Caco-2 (cell line): Measurements from ENCODE around the gene TMEM59L. TPM values are rescaled to one million over a fixed set of nuclear protein-coding genes. Genes with fewer than 3 reads are reported as not detected.

Experiments
- BruUV-seq: library from RNA; stranded (reverse); fragments of 400-500 nt; replicated peaks from 2 replicates; lab custom pipeline; 2021; lab: Mats Ljungman, UMichigan
- CTCF ChIA-PET: fragments of 300-600 bp; sonication (Branson Sonifier 250); formaldehyde crosslinking; loops from one replicate; lab custom pipeline; 2022; ENCODE audit warnings: antibody characterized with exemption; lab: Charles Lee
- POLR2A ChIA-PET: fragments of 300-600 bp; sonication (Branson Sonifier 250); formaldehyde crosslinking; loops from one replicate; lab custom pipeline; 2022; ENCODE audit warnings: antibody characterized with exemption; lab: Charles Lee
- DNase-seq, 2 experiments: peaks; one replicate each; pipeline versions ENCODE4 v3.0.0 to v3.0.0-alpha.2; 2020 to 2022
- H3K27me3 ChIP-seq: replicated peaks from 2 replicates; pipeline ENCODE4 v1.6.0; 2011; ENCODE audit warnings: low read length; ENCODE audit not compliant: control insufficient read depth, insufficient read depth
- H3K36me3 ChIP-seq: 2 replicates; pipeline ENCODE4 v1.5.1; 2011; ENCODE audit warnings: low read length; ENCODE audit not compliant: control insufficient read depth, insufficient read depth
- H3K4me1 ChIP-seq: fragments of 250-450 bp; sonication (Bioruptor Pico); 2 replicates; pipeline ENCODE4 v1.5.1; 2020; ENCODE audit warnings: mild to moderate bottlenecking
- H3K4me3 ChIP-seq: 2 replicates; pipeline ENCODE4 v1.5.1; 2011; ENCODE audit warnings: low read depth, mild to moderate bottlenecking, control low read depth, low read length
- H3K9me3 ChIP-seq: fragments of 250-450 bp; sonication (Bioruptor Pico); 2 replicates; pipeline ENCODE4 v1.5.1; 2020; ENCODE audit warnings: mild to moderate bottlenecking, moderate library complexity
- H3K27ac Mint-ChIP-seq: one replicate; pipeline ENCODE4 v1.8.0; 2022; ENCODE audit warnings: mixed read lengths; ENCODE audit not compliant: unreplicated experiment
- H3K27me3 Mint-ChIP-seq: one replicate; pipeline ENCODE4 v1.8.0; 2022; ENCODE audit warnings: mixed read lengths; ENCODE audit not compliant: insufficient read depth, unreplicated experiment
- H3K36me3 Mint-ChIP-seq: one replicate; pipeline ENCODE4 v1.8.0; 2022; ENCODE audit warnings: mild to moderate bottlenecking, mixed read lengths; ENCODE audit not compliant: insufficient read depth, unreplicated experiment
- H3K4me1 Mint-ChIP-seq: one replicate; pipeline ENCODE4 v1.8.0; 2022; ENCODE audit warnings: low read depth, mixed read lengths; ENCODE audit not compliant: unreplicated experiment
- H3K4me3 Mint-ChIP-seq: one replicate; pipeline ENCODE4 v1.8.0; 2022; ENCODE audit warnings: mild to moderate bottlenecking, moderate library complexity, mixed read lengths; ENCODE audit not compliant: unreplicated experiment
- H3K9me3 Mint-ChIP-seq: one replicate; pipeline ENCODE4 v1.8.0; 2022; ENCODE audit warnings: mixed read lengths; ENCODE audit not compliant: unreplicated experiment
- CTCF ChIP-seq, 2 experiments: fragments of 200-600 bp in 1 of 2; IDR thresholded peaks; 1 replicate in 1 of 2; 2 replicates in 1 of 2; pipeline versions ENCODE4 v1.5.1 to v1.8.0; 2011 to 2022; ENCODE audit warnings: antibody characterized with exemption in 1 of 2, control low read depth in 1 of 2, inconsistent platforms in 1 of 2, low read depth in 1 of 2, low read length in 1 of 2, mild to moderate bottlenecking in 1 of 2, moderate library complexity in 1 of 2; ENCODE audit not compliant: insufficient read depth in 1 of 2, severe bottlenecking in 1 of 2, unreplicated experiment in 1 of 2
- intact Hi-C: fragments of 100-400 bp; cut with micrococcal nuclease; formaldehyde crosslinking; loops from one replicate; pipeline ENCODE4 v1.10.0; 2022; ENCODE audit not compliant: unreplicated experiment
- total RNA-seq: library from RNA; stranded (reverse); gene quantifications from 2 replicates; pipeline ENCODE4 v1.2.3, GENCODE V29; 2022

The TMEM59L gene
- total RNA-seq, 1 experiment from 2014 or later, result 0.25 TPM

GRCh38 chr19:18660939-18661670, 48.4 kb downstream of the TMEM59L start:
- no peak for TF ChIP-seq CTCF (IDR thresholded peaks at IDR 0.05; ENCODE audit: insufficient read depth in 1 of 2, low read depth in 1 of 2, low read length in 1 of 2, severe bottlenecking in 1 of 2, unreplicated experiment in 1 of 2)
- ChIA-PET CTCF (no interaction called here), POLR2A (no interaction called here)
- Histone ChIP-seq H3K4me1 (peaks cover 10% of the 10 kb centered on the region), H3K36me3 (no peaks in the 10 kb centered on the region), H3K27me3 (no peaks in the 10 kb centered on the region), H3K4me3 (no peak overlapping the region), H3K9me3 (no peaks in the 10 kb centered on the region)
- Mint-ChIP-seq H3K27me3 (no peaks in the 10 kb centered on the region), H3K4me1 (peaks cover 10% of the 10 kb centered on the region), H3K36me3 (peaks cover 6% of the 10 kb centered on the region), H3K4me3 (no peak overlapping the region), H3K9me3 (no peaks in the 10 kb centered on the region), H3K27ac (no peak overlapping the region)
- BruUV-seq, result no TSS peak
- DNase-seq, result no peak
- intact Hi-C loops, result no loop called here

- H3K27ac Mint-ChIP-seq, result peak overlapping the region; percentile 43
- no TSS peak for BruUV-seq
- ChIA-PET CTCF (no interaction called here), POLR2A (no interaction called here)
- H3K36me3 ChIP-seq, result no peaks in the 10 kb centered on the region; the same call in 1 of the 2 replicates
- peaks cover 6% of the 10 kb centered on the region for H3K4me1 ChIP-seq
- intact Hi-C loops, result no loop called here
- H3K9me3 ChIP-seq, result no peaks in the 10 kb centered on the region
- no peak overlapping the region for H3K4me3 ChIP-seq
- no peaks in the 10 kb centered on the region for H3K27me3 ChIP-seq
- H3K4me1 Mint-ChIP-seq, result no peaks in the 10 kb centered on the region
- H3K36me3 Mint-ChIP-seq, result peaks cover 6% of the 10 kb centered on the region
- DNase-seq, result peak in 1 of 2 experiments; percentile 15
- no peak overlapping the region for H3K4me3 Mint-ChIP-seq
- no peaks in the 10 kb centered on the region for H3K9me3 Mint-ChIP-seq
- TF ChIP-seq CTCF (IDR thresholded peaks at IDR 0.05; ENCODE audit: insufficient read depth in 1 of 2, low read depth in 1 of 2, low read length in 1 of 2, severe bottlenecking in 1 of 2, unreplicated experiment in 1 of 2), result no peak
- no peaks in the 10 kb centered on the region for H3K27me3 Mint-ChIP-seq
Measured at GRCh38 chr19:18662972-18663732, 50.5 kb downstream of the TMEM59L start.

DNA sequence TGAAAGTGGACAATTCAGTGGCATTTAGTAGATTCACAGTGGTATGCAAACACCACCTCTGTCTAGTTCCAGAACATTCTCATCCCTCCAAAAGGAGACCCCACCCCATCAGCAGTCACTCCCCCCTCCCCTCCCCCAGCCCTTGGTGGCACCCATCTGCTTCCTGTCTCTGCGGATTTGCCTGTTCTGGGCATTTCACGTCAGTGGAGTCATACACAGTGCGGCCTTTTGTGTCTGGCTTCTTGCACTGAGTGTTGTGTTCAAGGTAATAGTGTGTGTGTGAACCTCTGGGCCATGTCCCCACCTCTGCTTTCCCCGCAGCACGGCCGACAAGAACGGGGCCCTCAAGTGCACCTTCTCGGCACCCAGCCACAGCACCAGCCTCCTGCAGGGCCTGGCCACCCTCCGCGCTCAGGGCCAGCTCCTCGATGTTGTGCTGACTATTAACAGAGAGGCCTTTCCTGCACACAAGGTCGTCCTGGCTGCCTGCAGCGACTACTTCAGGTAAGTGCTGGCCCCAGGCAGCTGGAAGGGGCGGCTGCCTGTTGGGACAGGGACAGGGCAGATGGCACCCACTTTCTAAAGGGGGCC, 51.4 kb downstream of the TMEM59L start:
- ChIA-PET POLR2A (no interaction called here), CTCF (no interaction called here)
- Mint-ChIP-seq H3K27me3 (no peaks in the 10 kb centered on the region), H3K36me3 (peaks cover 10% of the 10 kb centered on the region), H3K27ac (no peak overlapping the region), H3K4me1 (no peaks in the 10 kb centered on the region), H3K9me3 (no peaks in the 10 kb centered on the region), H3K4me3 (no peak overlapping the region)
- no peak overlapping the region for H3K4me3 ChIP-seq
- no peaks in the 10 kb centered on the region for H3K9me3 ChIP-seq
- intact Hi-C loops, result no loop called here
- no TSS peak for BruUV-seq
- H3K36me3 ChIP-seq, result no peaks in the 10 kb centered on the region; the same call in 1 of the 2 replicates
- peaks cover 6% of the 10 kb centered on the region for H3K4me1 ChIP-seq
- no peak for TF ChIP-seq CTCF (IDR thresholded peaks at IDR 0.05; ENCODE audit: insufficient read depth in 1 of 2, low read depth in 1 of 2, low read length in 1 of 2, severe bottlenecking in 1 of 2, unreplicated experiment in 1 of 2)
- no peaks in the 10 kb centered on the region for H3K27me3 ChIP-seq
- DNase-seq, result no peak
